GM21423 (cell line): ENCODE measurements around the gene OR5K4.
"Not testable (repeated sequence)": the region's sequence is repeated elsewhere in the genome, so short reads cannot be mapped to it uniquely, and the experiment has no call there.

Source experiments
- ATAC-seq: cut with Tn5 transposase; IDR thresholded peaks from one replicate; pipeline ENCODE4 v1.9.1; 2021; ENCODE audit warnings: mild to moderate bottlenecking, moderate library complexity; ENCODE audit not compliant: unreplicated experiment

OR5K4 gene

GRCh38 chr3:98371186-98371585 lies 17.5 kb downstream of the OR5K4 start:
- no peak for ATAC-seq

GRCh38 chr3:98371853-98372252 lies 18.2 kb downstream of the OR5K4 start:
- no peak for ATAC-seq

DNA sequence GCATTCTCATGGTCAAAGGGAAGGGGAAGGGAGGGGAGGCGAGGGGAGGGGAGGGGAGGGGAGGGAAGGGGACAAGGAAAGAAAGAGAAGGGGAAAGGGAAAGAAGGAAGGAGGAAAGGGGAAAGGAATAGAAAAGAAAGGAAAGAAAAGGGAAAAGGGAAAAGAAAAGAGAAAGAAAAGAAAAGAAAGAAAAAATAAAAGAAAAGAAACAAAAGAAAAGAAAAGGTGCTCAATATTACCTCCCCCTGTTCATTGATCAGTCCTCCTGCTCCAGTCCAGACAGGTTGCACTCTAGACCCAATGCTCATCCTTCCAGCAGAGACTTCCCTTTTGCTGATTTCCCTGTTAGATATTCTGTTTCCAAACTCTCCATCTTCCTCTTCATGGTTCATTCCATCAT lies 18.8 kb downstream of the OR5K4 start:
- no peak for ATAC-seq

GRCh38 chr3:98376631-98377030 lies 23.0 kb downstream of the OR5K4 start:
- no peak for ATAC-seq

GRCh38 chr3:98388147-98388546 lies 34.5 kb downstream of the OR5K4 start:
- no peak for ATAC-seq

DNA sequence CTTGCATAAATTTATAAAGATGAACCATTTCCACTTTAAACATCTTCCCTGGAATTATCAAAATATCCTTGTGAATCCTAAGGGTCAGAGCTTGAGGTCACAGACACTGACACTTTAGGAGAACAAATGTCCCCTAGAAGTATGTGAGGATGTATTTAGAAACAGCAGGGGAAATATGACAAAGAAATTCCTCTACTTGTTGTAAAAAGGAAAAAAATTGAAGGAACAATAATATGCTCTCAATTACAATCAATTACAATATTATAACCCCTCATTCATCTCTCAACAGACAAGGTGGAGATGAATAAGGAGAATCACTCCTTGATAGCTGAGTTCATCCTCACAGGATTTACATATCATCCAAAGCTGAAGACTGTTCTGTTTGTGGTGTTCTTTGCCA lies 36.7 kb downstream of the OR5K4 start, which contains the start of gene OR5K3:
Gene OR5K3 (plus strand): TSS at position 301 of the 400 bp plus-strand sequence. CDS start 0 bp downstream, at position 301.
- no peak for ATAC-seq

DNA sequence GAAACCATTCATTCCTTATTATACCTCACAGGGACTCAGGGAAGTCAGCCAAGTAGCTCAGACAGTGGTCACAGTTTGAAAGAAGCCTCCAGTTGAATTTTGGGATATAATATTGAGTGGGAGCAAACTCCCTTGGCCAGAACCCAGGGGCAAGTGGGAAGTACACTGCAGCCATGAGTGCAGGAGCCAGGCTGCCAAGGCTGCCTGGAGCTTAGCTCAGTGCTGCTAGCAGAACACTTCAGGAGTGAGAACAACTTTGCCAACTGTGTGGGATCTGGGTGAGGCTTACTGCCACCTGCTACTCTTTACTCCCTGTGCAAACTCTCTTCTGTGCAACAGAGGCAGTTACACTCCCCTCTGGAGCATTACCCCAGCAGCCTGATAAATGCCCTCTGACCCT lies 41.4 kb downstream of the OR5K4 start:
- no peak for ATAC-seq

DNA sequence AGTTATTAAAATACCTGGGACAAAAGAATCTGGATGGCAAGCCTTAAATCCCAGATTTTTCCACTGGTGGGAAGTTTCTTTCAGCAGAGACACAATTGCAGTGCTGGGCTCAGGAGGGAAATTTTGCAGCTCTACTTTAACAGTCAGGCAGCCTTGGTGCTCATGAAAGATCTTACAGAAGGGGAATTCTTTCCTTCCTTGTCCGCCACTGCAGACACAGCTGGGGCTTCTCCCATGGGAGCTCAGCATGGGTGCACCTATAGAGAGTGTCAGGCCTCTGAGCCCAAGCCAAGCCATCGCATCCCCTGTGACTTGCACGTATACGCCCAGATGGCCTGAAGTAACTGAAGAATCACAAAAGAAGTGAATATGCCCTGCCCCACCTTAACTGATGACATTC lies 42.8 kb downstream of the OR5K4 start:
- not testable (repeated sequence) for ATAC-seq

GRCh38 chr3:98398513-98398912 lies 44.9 kb downstream of the OR5K4 start:
- ATAC-seq = no peak

GRCh38 chr3:98402507-98402906 lies 48.9 kb downstream of the OR5K4 start:
- ATAC-seq = no peak

DNA sequence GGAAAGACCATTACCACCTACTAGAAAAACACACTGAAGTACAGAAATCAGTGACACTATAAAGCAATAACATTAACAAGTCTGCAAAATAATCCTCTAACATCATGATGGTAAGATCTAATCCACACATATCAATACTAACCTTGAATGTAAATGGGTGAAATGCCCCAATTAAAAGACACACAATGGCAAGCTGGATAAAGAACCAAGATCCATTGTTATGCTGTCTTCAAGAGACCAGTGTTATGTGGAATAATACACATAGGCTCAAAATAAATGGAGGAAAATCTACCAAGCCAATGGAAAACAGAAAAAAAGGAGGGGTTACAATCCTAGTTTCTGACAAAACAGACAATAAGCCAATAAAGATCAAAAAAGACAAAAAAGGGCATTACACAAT lies 50.4 kb downstream of the OR5K4 start:
- no peak for ATAC-seq
